DND-41 (cell line): ENCODE results near the gene HELB.
"Not testable (repeated sequence)": the region's sequence is repeated elsewhere in the genome, so short reads cannot be mapped to it uniquely, and the experiment has no call there.

Experiments
- CTCF ChIP-seq: IDR thresholded peaks from 2 replicates; pipeline ENCODE4 v1.5.1; 2012; ENCODE audit warnings: borderline replicate concordance, low read length, moderate library complexity, mild to moderate bottlenecking; ENCODE audit not compliant: poor library complexity, severe bottlenecking; ENCODE audit errors: extremely low read depth
- EZH2 ChIP-seq: IDR thresholded peaks from 3 replicates; pipeline ENCODE4 v1.6.1; 2012; ENCODE audit warnings: borderline replicate concordance, low read depth, mild to moderate bottlenecking, moderate library complexity, low read length, inconsistent platforms; ENCODE audit not compliant: severe bottlenecking

- TF ChIP-seq CTCF, EZH2: not testable (repeated sequence)
These were observed 1.1 kb downstream of the HELB start for GRCh38 chr12:66303316-66303804.
